Uterus (tissue), 4 donors: ENCODE results near the gene B9D2. TPM values are rescaled to one million over a fixed set of nuclear protein-coding genes. Genes with fewer than 3 reads are reported as not detected.

Experiments used
- DNase-seq, 2 donors: peaks; one replicate each; pipeline ENCODE4 v3.0.0-alpha.2; 2019 to 2020
- H3K27ac ChIP-seq, 2 donors: fragments of 200-600 bp; sonication (generic); 1 replicate in 1 of 2; 2 replicates in 1 of 2; pipeline ENCODE4 v1.5.1; 2016 to 2018
- H3K27me3 ChIP-seq, 2 donors: fragments of 200-600 bp; sonication (generic); one replicate each; pipeline ENCODE4 v1.5.1; 2018 to 2019; ENCODE audit warnings: control low read depth in 1 of 2
- H3K36me3 ChIP-seq, 2 donors: fragments of 200-600 bp; sonication (generic); one replicate each; pipeline ENCODE4 v1.5.1; 2019; ENCODE audit warnings: control low read depth in 1 of 2
- H3K4me1 ChIP-seq, 2 donors: fragments of 200-600 bp; sonication (generic); one replicate each; pipeline ENCODE4 v1.5.1; 2018 to 2019; ENCODE audit warnings: control low read depth in 1 of 2
- H3K4me3 ChIP-seq, 2 donors: fragments of 200-600 bp; sonication (generic); 1 replicate in 1 of 2; 2 replicates in 1 of 2; pipeline ENCODE4 v1.5.1; 2018 to 2019; ENCODE audit warnings: mild to moderate bottlenecking in 1 of 2
- H3K9me3 ChIP-seq, 2 donors: fragments of 200-600 bp; sonication (generic); one replicate each; pipeline ENCODE4 v1.5.1; 2019; ENCODE audit warnings: control low read depth in 1 of 2
- CTCF ChIP-seq, 4 experiments: fragments of 200-600 bp in 2 of 4; fragments of 450-650 bp in 2 of 4; sonication (generic) in 2 of 4; IDR thresholded peaks; one replicate each; pipeline ENCODE4 v1.5.1; 2016 to 2019; ENCODE audit warnings: antibody characterized with exemption in 4 of 4, mild to moderate bottlenecking in 2 of 4, moderate library complexity in 1 of 4
- POLR2A ChIP-seq, 2 donors: fragments of 450-650 bp; IDR thresholded peaks; one replicate each; pipeline ENCODE4 v1.6.1; 2016; ENCODE audit warnings: antibody characterized with exemption in 2 of 2, mild to moderate bottlenecking in 1 of 2, moderate library complexity in 1 of 2
- intact Hi-C: fragments of 100-400 bp; cut with DNase I; formaldehyde crosslinking; loops from one replicate; pipeline ENCODE4 v1.15.1; 2023; ENCODE audit warnings: low total_unique reads
- total RNA-seq, 4 donors: library from RNA; depleted of rRNA in 3 of 4; stranded (reverse); fragments of >200 nt in 3 of 4; gene quantifications; one replicate each; pipeline versions ENCODE4 v1.1.0 to v1.2.4, GENCODE V29; 2014 to 2023
- donor health status: DM: yes; HTN: yes; CAD: no.

B9D2 gene
- total RNA-seq, 4 donors from 2014 or later: 0.29 to 6.2 (median 3.5) TPM; not detected in 1

DNA sequence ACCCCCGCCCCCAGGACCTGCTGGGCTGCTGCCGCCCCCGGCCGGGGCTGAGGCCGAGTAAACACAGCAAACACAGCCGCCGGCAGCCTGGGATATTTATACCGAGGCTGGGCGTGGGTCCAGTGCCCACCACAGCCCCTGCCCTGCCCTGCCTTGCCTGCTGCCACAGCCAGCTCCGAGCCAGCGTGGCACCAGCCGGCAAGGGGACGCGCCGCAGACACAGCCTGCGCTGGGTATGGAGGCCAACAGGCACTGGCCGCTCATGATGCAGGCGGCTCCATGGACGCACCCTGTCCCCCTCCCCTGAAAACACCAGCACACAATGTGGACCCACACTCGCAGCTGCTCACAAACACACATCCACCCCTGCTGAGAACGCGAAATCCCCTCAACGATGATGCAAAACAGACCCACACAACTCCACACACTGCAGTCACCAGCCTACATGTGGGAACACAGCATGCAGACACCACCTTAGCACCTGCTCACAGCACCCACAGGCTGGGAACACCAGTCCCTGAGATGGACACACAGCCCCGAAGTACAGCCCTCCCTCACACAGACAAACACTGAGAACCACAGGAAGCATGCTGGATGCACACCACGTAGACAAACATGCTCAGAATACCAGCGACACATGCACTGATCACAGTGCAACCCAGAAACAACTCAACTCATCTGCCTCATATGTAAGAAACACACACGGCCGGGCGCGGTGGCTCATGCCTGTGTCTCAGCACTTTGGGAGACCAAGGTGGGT is 37.8 kb downstream of the B9D2 start:
- DNase-seq: no peak
- Histone ChIP-seq H3K4me3 (peak overlapping the region; percentile 10 to 25), H3K27me3 (no peaks in the 10 kb centered on the region), H3K9me3 (no peaks in the 10 kb centered on the region), H3K27ac (peak overlapping the region; percentile 96 to 99), H3K36me3 (no peaks in the 10 kb centered on the region), H3K4me1 (peaks cover 10 to 46% of the 10 kb centered on the region in 2 donors)
- TF ChIP-seq CTCF (IDR thresholded peaks at IDR 0.05) (no peak), POLR2A (IDR thresholded peaks at IDR 0.05) (no peak)
- intact Hi-C loops: no loop called here

DNA sequence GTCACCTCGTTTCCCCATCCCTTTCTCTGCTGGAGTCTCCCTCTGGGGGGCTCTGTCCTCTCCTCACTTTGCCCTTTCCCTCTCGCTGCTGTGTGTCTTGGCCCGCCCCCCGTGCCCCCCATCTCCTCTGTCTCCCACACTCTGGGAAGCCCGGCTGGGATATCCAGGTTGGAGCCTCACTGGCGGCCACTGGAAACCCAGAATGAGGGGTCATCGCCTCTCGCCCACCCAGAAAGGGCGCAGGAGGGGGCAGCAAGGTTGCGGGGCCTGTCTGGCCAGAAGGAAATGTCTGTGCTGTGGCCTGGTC is 38.4 kb downstream of the B9D2 start:
- DNase-seq: peak in 1 of 2 donors; percentile 37
- peaks cover 10 to 46% of the 10 kb centered on the region in 2 donors for H3K4me1 ChIP-seq
- no peak for TF ChIP-seq CTCF (IDR thresholded peaks at IDR 0.05)
- TF ChIP-seq POLR2A (IDR thresholded peaks at IDR 0.05): no peak

DNA sequence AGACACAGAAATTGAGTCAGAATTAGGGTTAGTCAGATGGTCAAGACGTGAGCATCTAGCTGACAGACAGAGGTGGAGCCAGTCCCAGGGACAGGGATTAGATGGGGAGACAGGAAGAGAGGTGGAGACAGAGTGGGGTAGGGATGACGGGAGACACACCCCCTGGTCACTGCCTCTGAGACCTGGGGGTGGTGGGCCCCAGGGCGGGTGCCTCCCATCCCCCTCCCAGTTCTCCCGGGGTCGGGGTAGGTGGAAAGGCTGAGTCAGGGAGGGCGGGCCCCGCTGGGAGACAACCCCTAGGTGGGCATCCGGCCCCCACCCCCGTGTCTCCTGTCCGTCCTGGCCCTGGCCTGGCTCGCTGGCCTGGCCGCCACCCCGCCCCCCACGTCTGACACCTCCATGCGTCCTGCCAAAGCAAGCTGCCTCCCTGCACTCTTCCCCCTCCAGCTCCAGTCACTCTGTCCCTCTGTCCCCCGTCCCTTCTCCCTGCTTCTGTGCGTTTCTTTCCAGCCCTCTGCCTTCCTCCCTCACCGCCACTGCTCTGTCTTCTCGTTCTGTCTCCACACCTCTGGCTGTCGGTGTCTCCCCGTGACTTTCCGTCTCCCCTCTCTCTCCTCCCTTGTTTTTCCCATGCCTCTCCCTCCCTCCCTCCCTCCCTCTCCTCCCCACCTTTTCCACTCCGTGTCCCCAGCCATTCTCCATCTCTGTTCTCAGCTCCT is 38.9 kb downstream of the B9D2 start:
- peak; percentile 80 to 88 for DNase-seq
- H3K27ac ChIP-seq: peak overlapping the region; percentile 96 to 99
- peak in 1 of 2 donors; percentile 19 for TF ChIP-seq POLR2A (IDR thresholded peaks at IDR 0.05)
- TF ChIP-seq CTCF (IDR thresholded peaks at IDR 0.05): no peak
- H3K9me3 ChIP-seq: no peaks in the 10 kb centered on the region
- no peaks in the 10 kb centered on the region for H3K36me3 ChIP-seq
- H3K27me3 ChIP-seq: no peaks in the 10 kb centered on the region
- H3K4me3 ChIP-seq: peak overlapping the region; percentile 10 to 25
- intact Hi-C loops: no loop called here
- peaks cover 10 to 46% of the 10 kb centered on the region in 2 donors for H3K4me1 ChIP-seq

More for the DNA sequence above, 38.4 kb downstream of the B9D2 start:
- Histone ChIP-seq H3K9me3 (no peaks in the 10 kb centered on the region), H3K4me3 (peak overlapping the region; percentile 10 to 25), H3K27ac (peak overlapping the region; percentile 96 to 99), H3K36me3 (no peaks in the 10 kb centered on the region), H3K27me3 (no peaks in the 10 kb centered on the region)
- intact Hi-C loops: no loop called here

GRCh38 chr19:41324231-41324702 is 39.7 kb downstream of the B9D2 start:
- Histone ChIP-seq H3K9me3 (no peaks in the 10 kb centered on the region), H3K27me3 (no peaks in the 10 kb centered on the region), H3K27ac (peak overlapping the region; percentile 96 to 99), H3K4me1 (peaks cover 10 to 46% of the 10 kb centered on the region in 2 donors), H3K4me3 (no peak overlapping the region), H3K36me3 (no peaks in the 10 kb centered on the region)
- TF ChIP-seq POLR2A (IDR thresholded peaks at IDR 0.05) (no peak), CTCF (IDR thresholded peaks at IDR 0.05) (no peak)
- DNase-seq: no peak
- intact Hi-C loops: no loop called here
